Kidney glomerular epithelial cell (primary cell): ENCODE measurements around the gene TSEN54.

Source experiments
- DNase-seq: peaks from one replicate; lab custom pipeline; 2025; lab: John Stamatoyannopoulos, UW

TSEN54 gene

DNA sequence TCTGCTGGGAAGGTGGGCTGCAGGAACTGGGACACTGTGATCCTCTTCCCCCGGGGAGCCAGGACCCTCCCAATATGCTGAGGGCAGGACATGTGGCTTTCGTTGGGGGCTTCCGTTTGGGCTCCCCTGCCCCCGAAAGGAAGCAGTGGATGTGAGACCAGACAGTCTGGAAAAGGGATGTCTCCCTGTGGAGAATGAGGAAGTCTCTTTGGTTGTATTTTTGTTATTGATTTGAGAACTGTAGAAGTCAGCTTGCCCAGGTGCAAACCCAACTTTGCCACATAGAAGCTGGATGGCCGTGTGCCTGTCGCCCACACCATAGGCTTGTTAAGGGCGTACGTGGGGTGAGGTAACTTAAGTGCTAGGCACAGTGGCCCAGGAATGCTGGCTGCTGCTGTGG is 27.9 kb downstream of the TSEN54 start:
- no peak for DNase-seq

DNA sequence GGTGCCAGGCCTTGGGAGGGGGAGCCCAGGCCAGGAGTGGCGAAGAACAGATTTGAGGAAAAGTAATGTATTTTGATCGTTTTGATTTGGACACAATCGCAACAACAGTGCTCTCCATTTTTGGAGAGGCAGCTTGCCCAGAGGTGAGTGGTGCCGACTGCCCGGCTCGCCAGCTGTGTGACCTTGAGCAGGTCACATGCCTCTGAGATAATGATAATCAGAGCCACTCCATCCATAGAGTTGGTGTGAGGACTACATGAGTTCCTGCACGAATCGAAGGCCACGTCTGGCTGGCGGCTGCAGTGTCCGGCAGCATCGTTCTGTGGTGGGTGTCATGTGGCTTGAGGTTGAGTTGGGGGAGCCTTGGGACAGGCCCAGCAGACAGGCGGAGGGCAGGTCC is 29.9 kb downstream of the TSEN54 start:
- no peak for DNase-seq

- DNase-seq: no peak
Measured at GRCh38 chr17:75547091-75547490, 30.8 kb downstream of the TSEN54 start.

DNA sequence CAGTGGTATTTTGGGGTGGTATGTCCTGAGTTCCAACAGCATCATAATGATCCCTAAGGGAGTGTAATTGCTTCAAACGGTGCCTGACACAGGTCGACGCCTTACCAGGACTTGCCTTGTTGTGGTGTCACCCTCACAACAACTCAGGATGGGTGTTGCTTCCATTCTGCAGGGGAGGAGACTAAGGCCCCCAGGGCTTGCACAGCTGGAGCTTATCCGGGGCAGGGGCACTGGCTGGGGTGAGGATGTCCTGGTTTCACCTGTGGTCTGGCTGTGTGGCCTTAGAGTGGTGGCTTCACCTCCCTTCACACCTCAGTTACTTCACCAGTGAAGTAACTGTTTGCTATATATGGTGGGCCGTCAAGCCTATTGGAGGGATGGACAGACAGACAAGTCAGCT is 32.5 kb downstream of the TSEN54 start:
- no peak for DNase-seq

- no peak for DNase-seq
Measured at GRCh38 chr17:75549246-75550138, 33.2 kb downstream of the TSEN54 start.

DNA sequence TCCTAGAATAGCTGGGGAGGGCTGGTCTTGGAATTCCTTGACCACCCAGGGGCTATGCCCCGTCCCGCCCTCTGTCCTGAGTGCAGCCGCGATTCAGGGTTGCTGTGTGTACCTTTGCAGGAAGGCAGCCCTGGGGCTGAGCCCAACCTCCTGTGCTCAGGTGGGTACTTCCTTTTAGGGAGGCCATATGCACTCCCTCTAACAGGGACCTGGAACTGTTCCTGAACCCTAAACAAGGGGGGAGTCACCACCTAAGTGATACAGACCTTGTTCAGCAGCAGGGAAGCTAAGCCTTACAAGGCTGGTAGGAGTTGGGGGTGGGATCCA is 33.8 kb downstream of the TSEN54 start:
- DNase-seq: no peak

- no peak for DNase-seq
Measured at GRCh38 chr17:75551266-75551665, 34.9 kb downstream of the TSEN54 start.

DNA sequence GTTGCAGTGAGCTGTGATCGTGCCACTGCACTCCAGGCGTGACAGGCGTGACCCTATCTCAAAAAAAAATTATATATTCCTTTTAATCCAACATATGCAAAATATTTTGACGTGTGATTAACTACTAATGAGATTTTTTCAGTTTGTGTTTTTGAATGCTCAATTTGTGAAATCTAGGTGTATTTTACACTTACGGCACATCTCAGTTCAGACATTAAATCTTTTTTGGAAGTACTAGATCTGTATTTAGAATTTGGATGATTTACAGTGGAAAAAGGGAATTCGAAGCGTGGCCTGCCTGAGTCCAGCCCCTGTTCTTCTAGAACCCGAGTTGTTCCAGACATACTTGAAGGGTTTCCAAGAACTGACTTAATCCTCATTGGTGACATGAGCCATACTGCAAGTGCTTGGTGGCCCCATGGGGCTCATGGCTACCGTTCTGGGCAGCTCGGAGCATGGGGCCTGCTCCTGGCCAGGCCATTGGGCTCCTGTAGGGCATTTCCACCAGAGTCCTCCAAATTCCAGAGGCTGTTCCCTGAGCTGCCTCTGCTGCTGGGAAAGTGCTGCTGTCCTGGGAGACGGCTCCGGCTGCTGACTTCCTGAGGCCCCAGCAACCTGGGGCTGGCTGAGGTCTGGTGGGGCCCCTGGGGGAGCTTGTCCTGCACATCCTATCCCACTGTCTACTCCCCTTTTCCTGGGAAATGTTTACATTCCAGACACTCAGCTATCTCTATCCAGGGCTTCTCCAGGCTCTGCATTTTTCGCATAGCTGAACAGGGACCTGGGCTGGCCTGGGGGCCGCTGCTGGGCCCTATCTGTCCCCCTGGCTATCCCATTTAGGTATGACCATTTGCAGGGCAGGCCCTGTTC is 36.3 kb downstream of the TSEN54 start:
- peak; percentile 33 for DNase-seq

DNA sequence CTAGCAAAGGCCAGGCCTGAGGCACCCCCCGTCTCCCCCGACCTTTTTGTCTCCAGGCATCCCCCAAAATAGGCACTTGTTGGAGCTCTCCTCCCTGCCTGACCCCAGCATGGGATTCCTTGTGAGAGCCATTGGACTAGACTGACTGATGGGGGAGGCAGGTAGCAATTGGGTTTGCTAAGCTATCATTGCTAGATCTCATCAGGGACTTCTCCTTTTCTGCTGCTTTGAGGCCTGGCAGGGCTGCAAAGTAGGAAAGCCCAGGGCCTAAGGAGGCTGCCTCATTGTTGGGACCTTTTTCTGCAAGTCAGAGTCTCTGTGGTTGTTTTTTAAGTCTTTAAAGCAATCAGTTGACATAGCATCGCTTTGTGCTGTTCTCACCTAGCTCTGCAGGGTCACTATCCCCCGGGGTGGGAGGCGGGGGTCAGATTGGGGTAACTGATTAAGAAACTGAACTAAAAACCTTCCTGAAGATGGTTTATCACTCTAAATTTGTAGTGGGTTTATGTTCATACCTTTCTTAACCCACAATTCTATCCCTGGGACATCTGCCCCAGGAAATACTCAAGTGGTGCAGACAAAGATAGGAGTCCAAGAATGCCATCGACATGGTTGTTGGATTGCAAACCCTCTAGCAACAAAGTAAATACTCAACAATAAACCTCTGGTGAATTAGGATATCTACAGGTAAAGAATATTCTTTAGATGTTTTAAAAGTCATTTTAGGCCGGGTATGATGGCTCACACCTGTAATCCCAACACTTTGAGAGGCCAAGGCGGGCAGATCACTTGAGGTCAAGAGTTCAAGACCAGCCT is 37.2 kb downstream of the TSEN54 start:
- DNase-seq: no peak

DNA sequence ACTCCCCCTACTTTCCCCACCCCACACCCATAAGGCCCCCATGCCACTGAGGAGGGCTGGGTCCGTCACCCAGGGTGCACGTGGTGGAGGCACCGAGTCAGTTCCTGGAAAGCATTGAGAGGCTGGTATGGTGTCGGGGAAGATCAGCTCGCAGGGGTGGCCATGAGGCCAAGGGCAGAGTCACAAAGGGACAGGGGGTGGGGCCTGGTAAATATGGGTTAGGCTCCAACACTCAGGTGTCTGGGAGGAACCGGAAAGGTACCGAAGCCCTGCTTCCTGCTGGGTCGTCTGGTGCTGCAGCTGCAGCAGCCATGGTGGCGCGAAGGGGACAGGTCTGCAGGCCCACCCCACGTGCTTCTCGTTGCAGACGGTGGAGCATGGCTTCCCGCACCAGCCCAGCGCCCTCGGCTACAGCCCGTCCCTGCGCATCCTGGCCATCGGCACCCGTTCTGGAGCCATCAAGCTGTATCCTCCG is 39.4 kb downstream of the TSEN54 start:
- DNase-seq: no peak

GRCh38 chr17:75557075-75557851 is 40.9 kb downstream of the TSEN54 start:
- peak; percentile 73 for DNase-seq

DNA sequence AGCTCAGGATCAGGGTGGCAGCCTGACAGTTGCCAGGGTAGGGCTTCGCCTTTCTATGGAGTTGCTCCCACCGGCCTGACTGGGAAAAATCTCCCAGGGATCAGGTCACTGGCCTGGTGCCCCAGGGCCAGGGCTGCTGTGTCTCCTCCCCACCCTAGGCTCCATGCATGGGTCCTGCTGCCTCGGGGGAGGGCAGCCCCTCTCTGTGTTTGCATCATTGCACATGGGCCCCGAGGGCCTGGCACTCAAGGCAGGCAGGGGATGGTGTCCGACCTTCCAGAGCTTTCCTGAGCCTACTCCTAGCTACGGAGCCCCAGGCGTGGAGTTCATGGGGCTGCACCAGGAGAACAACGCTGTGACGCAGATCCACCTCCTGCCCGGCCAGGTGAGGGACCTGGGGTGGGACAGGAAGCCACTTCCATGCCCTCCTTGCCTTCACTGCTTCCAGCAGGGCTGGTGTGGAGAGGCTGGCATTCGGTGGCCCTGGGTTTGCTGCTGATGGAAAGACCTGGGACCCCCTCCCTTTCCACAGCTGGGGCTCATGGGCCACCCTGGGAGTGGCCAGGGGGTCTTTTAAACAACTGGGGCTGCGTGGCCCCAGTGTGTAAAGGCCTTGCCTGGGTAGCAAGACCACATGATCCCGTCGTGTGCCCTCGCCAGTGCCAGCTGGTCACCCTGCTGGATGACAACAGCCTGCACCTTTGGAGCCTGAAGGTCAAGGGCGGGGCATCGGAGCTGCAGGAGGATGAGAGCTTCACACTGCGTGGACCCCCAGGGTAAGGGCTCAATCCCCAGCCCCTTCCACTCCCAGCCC is 41.7 kb downstream of the TSEN54 start:
- no peak for DNase-seq

- no peak for DNase-seq
Measured at GRCh38 chr17:75558666-75559530, 42.6 kb downstream of the TSEN54 start.

GRCh38 chr17:75559958-75560533 is 43.7 kb downstream of the TSEN54 start:
- no peak for DNase-seq

DNA sequence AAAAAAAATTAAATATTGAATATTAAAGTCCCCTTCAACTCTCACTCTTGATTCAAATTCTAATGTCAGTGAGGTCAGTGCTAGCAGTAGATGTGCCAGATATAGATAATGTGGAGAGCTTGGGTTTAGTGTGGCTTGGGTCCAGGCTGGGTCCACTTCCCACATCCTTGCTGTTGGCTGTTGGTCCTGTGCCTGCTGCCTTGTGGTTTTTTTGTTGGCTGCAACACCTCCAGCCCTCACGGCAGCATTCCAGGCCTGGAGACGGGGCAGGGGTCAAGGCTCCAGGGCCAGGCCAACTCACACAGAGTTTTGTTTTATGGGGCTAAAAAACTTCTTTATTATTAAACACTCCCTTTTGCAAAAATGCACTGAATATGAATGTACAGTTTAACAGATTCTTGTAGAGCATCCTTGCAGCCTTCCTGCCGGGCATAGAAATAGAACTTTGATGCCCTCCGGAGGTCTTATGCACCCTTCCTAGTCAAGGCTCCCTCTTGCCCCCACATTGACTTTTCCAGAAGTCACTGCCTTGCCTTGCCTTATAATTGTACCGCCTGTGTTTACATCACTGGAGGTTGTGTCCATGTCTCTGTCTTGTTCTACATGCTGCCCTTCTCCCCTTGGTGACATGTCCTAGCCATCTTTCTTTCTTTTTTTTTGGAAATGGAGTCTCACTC is 45.7 kb downstream of the TSEN54 start:
- no peak for DNase-seq

- DNase-seq: no peak
Measured at GRCh38 chr17:75563063-75563758, 46.9 kb downstream of the TSEN54 start.

DNA sequence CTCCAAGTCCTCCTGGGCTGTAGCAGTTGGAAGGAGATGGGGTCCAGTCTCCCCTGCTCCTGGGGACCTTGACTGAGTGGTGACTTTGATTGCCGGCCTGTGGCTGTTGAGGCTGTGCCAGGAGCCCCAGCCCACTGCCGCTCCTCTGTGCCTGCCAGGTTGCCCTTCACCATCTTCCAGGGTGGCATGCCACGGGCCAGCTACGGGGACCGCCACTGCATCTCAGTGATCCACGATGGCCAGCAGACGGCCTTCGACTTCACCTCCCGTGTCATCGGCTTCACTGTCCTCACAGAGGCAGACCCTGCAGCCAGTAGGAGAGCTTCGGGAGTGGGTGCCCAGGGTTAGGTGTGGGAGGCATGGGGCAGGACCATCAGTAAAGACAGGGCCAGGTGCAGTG is 47.9 kb downstream of the TSEN54 start:
- DNase-seq: no peak

- no peak for DNase-seq
Measured at GRCh38 chr17:75565066-75565465, 48.7 kb downstream of the TSEN54 start.
